ENCODE results near the gene NACC2.

DNA sequence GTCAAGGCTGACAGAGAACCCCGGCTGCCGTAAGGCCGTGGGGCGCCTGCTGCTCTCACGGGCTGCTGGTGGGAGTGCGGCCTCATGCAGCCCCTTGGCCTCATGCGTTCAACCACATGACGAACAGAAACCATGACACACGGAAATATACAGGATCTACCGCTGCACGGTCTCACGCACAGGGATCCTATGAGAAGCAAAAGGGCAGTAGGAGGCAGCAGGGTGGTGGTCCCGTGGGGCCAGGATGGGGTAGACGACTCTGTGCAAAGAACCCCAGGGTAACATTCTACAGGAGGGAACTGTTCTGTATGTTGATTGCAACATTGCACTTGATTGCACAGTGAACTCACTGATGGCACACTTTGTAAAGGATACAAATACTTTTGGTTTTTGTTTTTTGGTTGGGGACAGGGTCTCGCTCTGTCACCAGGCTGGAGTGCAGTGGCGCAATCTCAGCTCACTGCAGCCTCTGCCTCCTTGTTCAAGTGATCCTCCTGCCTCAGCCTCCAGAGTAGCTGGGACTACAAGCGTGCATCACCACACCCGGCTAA, 51.6 kb downstream of the NACC2 start:
- TF ChIP-seq, protein P1, sequence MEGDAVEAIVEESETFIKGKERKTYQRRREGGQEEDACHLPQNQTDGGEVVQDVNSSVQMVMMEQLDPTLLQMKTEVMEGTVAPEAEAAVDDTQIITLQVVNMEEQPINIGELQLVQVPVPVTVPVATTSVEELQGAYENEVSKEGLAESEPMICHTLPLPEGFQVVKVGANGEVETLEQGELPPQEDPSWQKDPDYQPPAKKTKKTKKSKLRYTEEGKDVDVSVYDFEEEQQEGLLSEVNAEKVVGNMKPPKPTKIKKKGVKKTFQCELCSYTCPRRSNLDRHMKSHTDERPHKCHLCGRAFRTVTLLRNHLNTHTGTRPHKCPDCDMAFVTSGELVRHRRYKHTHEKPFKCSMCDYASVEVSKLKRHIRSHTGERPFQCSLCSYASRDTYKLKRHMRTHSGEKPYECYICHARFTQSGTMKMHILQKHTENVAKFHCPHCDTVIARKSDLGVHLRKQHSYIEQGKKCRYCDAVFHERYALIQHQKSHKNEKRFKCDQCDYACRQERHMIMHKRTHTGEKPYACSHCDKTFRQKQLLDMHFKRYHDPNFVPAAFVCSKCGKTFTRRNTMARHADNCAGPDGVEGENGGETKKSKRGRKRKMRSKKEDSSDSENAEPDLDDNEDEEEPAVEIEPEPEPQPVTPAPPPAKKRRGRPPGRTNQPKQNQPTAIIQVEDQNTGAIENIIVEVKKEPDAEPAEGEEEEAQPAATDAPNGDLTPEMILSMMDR (conservative IDR thresholded peaks at IDR 0.05; ENCODE audit: low read depth in 2 of 2) = no peak
- TF ChIP-seq ETS1 (IDR thresholded peaks at IDR 0.05) = no peak
- TF ChIP-seq EZH2 (IDR thresholded peaks at IDR 0.05; ENCODE audit: low read depth, unreplicated experiment) = no peak
